Stimulated activated memory B cell treated with anti-CD40 and anti-IgM and Interleukin-4, amounts not matched to agents 10 μg/mL and 1 μg/mL and 100 μg/mL, for 72 hours (primary cell): ENCODE measurements around the gene MRTFA.

Experiments
- ATAC-seq: fragments of 150-1000 bp; cut with Tn5 transposase; 2 replicates; pipeline ENCODE4 v1.10.0; 2021
- H3K27ac Mint-ChIP-seq: one replicate; pipeline ENCODE4 v1.8.0; 2022; ENCODE audit warnings: mild to moderate bottlenecking, mixed read lengths
- H3K27me3 Mint-ChIP-seq: one replicate; pipeline ENCODE4 v1.8.0; 2022; ENCODE audit warnings: mixed read lengths
- H3K36me3 Mint-ChIP-seq: one replicate; pipeline ENCODE4 v1.8.0; 2022; ENCODE audit warnings: mixed read lengths
- H3K4me1 Mint-ChIP-seq: one replicate; pipeline ENCODE4 v1.8.0; 2022; ENCODE audit warnings: mixed read lengths
- H3K4me3 Mint-ChIP-seq: one replicate; pipeline ENCODE4 v1.8.0; 2022; ENCODE audit warnings: mild to moderate bottlenecking, moderate library complexity, mixed read lengths
- H3K9me3 Mint-ChIP-seq: one replicate; pipeline ENCODE4 v1.8.0; 2022; ENCODE audit warnings: mixed read lengths

MRTFA gene

DNA sequence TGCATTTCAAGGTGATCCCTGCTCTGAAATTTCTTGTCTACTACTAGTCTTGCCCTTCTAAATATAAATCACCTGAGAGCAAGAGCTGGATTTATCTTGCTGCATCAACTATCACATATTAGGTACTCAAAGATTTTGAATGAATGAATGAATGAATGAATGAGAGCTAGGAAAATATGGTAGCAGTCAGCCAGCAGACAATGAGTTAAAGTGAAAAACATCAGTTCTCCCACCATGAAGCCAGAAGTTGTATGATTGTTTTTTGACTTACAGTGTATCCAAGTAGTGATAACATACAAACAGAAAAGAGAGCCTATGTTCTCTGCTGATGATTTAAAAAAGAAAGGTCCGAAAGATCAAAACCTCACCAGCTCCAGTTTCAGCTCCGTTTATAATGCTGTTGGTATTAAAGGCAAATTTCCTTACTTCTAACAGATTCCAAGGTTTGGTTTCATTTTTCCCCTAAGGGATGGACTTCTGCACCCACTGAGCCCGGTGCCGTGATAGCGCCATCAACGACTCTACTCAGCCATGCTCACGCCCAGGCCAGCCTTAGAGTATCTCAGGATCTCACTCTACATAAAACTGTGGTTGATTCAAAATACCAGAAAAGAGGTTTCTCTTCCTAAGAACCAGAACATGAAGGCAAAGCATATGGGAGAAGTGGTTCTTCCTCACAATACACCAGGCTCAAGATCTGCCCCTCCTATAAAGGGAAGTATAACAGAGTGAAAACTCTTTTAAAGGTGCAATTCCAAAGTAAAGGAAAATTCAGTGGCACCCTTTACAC, 174.1 kb downstream of the MRTFA start:
- H3K4me3 Mint-ChIP-seq, result peak overlapping the region; percentile 95
- peak; percentile 68 for ATAC-seq
- H3K9me3 Mint-ChIP-seq, result no peaks in the 10 kb centered on the region
- H3K4me1 Mint-ChIP-seq, result peaks cover 63% of the 10 kb centered on the region
- H3K27ac Mint-ChIP-seq, result peak overlapping the region; percentile 99
- H3K27me3 Mint-ChIP-seq, result no peaks in the 10 kb centered on the region
- H3K36me3 Mint-ChIP-seq, result peaks cover 32% of the 10 kb centered on the region

GRCh38 chr22:40453671-40454070, 182.8 kb downstream of the MRTFA start:
- peak overlapping the region; percentile 35 for H3K27ac Mint-ChIP-seq
- no peaks in the 10 kb centered on the region for H3K27me3 Mint-ChIP-seq
- no peaks in the 10 kb centered on the region for H3K9me3 Mint-ChIP-seq
- no peak for ATAC-seq
- H3K4me3 Mint-ChIP-seq, result no peak overlapping the region
- H3K36me3 Mint-ChIP-seq, result peaks cover 38% of the 10 kb centered on the region
- H3K4me1 Mint-ChIP-seq, result peaks cover 54% of the 10 kb centered on the region

GRCh38 chr22:40452730-40453487, 183.6 kb downstream of the MRTFA start:
- peaks cover 51% of the 10 kb centered on the region for H3K4me1 Mint-ChIP-seq
- H3K9me3 Mint-ChIP-seq, result no peaks in the 10 kb centered on the region
- ATAC-seq, result no peak
- H3K36me3 Mint-ChIP-seq, result peaks cover 30% of the 10 kb centered on the region
- H3K4me3 Mint-ChIP-seq, result no peak overlapping the region
- no peaks in the 10 kb centered on the region for H3K27me3 Mint-ChIP-seq
- H3K27ac Mint-ChIP-seq, result peak overlapping the region; percentile 35

DNA sequence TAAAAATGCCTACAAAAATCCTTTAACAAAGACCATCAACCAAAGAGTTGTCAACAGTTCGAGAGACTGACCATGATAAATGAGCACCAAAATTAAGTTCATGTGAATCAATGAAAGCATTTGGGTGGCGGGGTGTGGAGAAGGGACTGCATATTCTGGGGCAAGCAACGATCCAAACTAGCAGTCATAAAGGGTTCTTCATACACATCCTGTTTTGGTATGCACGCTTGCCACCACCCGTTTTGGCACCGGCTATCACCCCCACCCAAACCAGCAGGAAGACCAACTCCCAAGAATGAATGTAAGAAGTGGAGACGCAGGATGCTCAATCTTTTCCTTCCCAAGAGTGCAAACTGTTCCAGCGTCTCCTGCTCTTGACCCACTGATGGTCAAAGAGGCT, 185.3 kb downstream of the MRTFA start:
- Mint-ChIP-seq H3K27me3 (no peaks in the 10 kb centered on the region), H3K4me1 (peaks cover 57% of the 10 kb centered on the region), H3K9me3 (no peaks in the 10 kb centered on the region), H3K4me3 (peak overlapping the region; percentile 7), H3K36me3 (peaks cover 34% of the 10 kb centered on the region), H3K27ac (no peak overlapping the region)
- ATAC-seq, result no peak

GRCh38 chr22:40450616-40451015, 185.9 kb downstream of the MRTFA start:
- H3K27me3 Mint-ChIP-seq, result no peaks in the 10 kb centered on the region
- no peaks in the 10 kb centered on the region for H3K9me3 Mint-ChIP-seq
- H3K4me1 Mint-ChIP-seq, result peaks cover 63% of the 10 kb centered on the region
- no peak overlapping the region for H3K27ac Mint-ChIP-seq
- no peak overlapping the region for H3K4me3 Mint-ChIP-seq
- no peak for ATAC-seq
- H3K36me3 Mint-ChIP-seq, result peaks cover 40% of the 10 kb centered on the region

DNA sequence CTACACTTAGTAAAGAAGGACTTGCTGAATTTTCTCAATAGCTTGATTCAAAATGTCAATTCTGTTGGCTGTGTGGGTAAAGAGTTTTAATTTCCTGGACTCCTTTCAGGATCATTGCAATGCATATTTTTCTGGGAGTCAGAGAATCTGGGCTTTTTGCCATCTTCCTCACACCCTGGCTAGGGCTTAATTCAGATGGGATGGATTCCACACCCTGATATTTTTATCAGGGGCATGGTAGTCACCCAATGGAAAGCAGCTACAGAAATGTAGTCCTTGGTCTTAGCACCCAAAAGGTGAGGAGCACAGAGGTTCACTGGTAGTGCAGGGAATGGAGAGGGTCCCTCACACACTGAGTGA, 186.9 kb downstream of the MRTFA start:
- no peak for ATAC-seq
- H3K36me3 Mint-ChIP-seq, result peaks cover 50% of the 10 kb centered on the region
- H3K27me3 Mint-ChIP-seq, result no peaks in the 10 kb centered on the region
- H3K27ac Mint-ChIP-seq, result no peak overlapping the region
- H3K4me1 Mint-ChIP-seq, result peaks cover 71% of the 10 kb centered on the region
- H3K9me3 Mint-ChIP-seq, result no peaks in the 10 kb centered on the region
- no peak overlapping the region for H3K4me3 Mint-ChIP-seq

DNA sequence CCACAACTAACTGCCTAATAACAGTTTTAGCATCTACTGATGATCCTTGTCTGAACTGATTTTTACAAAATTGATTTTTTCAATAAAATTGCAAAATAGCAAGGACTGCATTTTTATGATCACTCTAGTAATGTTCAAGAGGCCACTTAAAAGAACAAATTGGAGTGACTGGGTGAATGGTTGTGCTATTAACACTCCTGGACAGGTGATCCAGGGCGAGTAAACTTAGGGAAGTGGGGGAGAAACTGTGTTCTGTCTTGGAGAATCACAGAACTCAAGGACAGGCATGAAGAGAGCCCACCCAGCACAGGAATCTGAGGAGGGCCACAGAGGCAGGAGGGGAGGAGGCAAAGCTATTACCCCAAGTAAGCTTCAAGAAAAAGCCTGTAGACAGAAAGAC, 190.3 kb downstream of the MRTFA start:
- Mint-ChIP-seq H3K36me3 (peaks cover 46% of the 10 kb centered on the region), H3K27ac (peak overlapping the region; percentile 65), H3K9me3 (no peaks in the 10 kb centered on the region), H3K27me3 (no peaks in the 10 kb centered on the region), H3K4me3 (no peak overlapping the region), H3K4me1 (peaks cover 78% of the 10 kb centered on the region)
- ATAC-seq, result no peak

- Mint-ChIP-seq H3K27ac (peak overlapping the region; percentile 65), H3K4me3 (no peak overlapping the region), H3K27me3 (no peaks in the 10 kb centered on the region), H3K9me3 (no peaks in the 10 kb centered on the region), H3K4me1 (peaks cover 85% of the 10 kb centered on the region), H3K36me3 (peaks cover 52% of the 10 kb centered on the region)
- ATAC-seq, result no peak
These were observed 192.2 kb downstream of the MRTFA start for GRCh38 chr22:40444178-40444831.

- H3K9me3 Mint-ChIP-seq, result no peaks in the 10 kb centered on the region
These were observed 192.8 kb downstream of the MRTFA start for GRCh38 chr22:40443732-40444131.

GRCh38 chr22:40441761-40442390, 194.6 kb downstream of the MRTFA start:
- ATAC-seq, result no peak
- Mint-ChIP-seq H3K4me1 (peaks cover 88% of the 10 kb centered on the region), H3K36me3 (peaks cover 47% of the 10 kb centered on the region), H3K9me3 (no peaks in the 10 kb centered on the region), H3K4me3 (no peak overlapping the region), H3K27me3 (no peaks in the 10 kb centered on the region), H3K27ac (no peak overlapping the region)

More at GRCh38 chr22:40443732-40444131, 192.8 kb downstream of the MRTFA start:
- Mint-ChIP-seq H3K4me1 (peaks cover 85% of the 10 kb centered on the region), H3K36me3 (peaks cover 52% of the 10 kb centered on the region), H3K27ac (peak overlapping the region; percentile 65), H3K4me3 (no peak overlapping the region), H3K27me3 (no peaks in the 10 kb centered on the region)
- peak; percentile 43 for ATAC-seq

- H3K4me3 Mint-ChIP-seq, result peak overlapping the region; percentile 69
- peaks cover 18% of the 10 kb centered on the region for H3K36me3 Mint-ChIP-seq
- H3K27me3 Mint-ChIP-seq, result no peaks in the 10 kb centered on the region
- H3K9me3 Mint-ChIP-seq, result no peaks in the 10 kb centered on the region
- H3K4me1 Mint-ChIP-seq, result peaks cover 91% of the 10 kb centered on the region
- H3K27ac Mint-ChIP-seq, result peak overlapping the region; percentile 76
- ATAC-seq, result peak; percentile 93
These were observed 199.8 kb downstream of the MRTFA start for GRCh38 chr22:40436505-40437431.

GRCh38 chr22:40434745-40435144, 201.8 kb downstream of the MRTFA start:
- H3K4me1 Mint-ChIP-seq, result peaks cover 82% of the 10 kb centered on the region
- peaks cover 23% of the 10 kb centered on the region for H3K36me3 Mint-ChIP-seq
- no peak for ATAC-seq
- H3K9me3 Mint-ChIP-seq, result no peaks in the 10 kb centered on the region
- peak overlapping the region; percentile 69 for H3K4me3 Mint-ChIP-seq
- H3K27ac Mint-ChIP-seq, result peak overlapping the region; percentile 76
- no peaks in the 10 kb centered on the region for H3K27me3 Mint-ChIP-seq

DNA sequence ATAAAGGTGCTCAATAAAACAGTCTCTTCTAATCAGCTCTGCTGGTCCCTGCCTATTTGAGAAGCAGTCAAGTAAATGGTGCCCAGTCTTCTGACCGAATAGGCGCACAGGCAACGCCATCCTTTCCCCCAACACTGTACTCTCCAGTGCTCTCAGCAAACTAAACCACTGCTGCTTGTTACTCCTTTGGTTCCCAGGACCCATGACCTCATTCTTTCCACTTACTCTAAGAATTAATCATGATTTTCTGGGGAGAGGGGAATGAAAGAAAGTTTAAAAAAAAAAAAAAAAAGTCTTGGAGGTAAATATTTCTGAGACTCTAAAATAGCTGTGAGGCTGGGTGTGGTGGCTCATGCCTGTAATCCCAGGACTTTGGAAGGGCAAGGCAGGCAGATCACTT, 202.4 kb downstream of the MRTFA start:
- Mint-ChIP-seq H3K36me3 (peaks cover 29% of the 10 kb centered on the region), H3K9me3 (no peaks in the 10 kb centered on the region), H3K27me3 (no peaks in the 10 kb centered on the region), H3K4me3 (no peak overlapping the region), H3K27ac (peak overlapping the region; percentile 76), H3K4me1 (peaks cover 82% of the 10 kb centered on the region)
- no peak for ATAC-seq

DNA sequence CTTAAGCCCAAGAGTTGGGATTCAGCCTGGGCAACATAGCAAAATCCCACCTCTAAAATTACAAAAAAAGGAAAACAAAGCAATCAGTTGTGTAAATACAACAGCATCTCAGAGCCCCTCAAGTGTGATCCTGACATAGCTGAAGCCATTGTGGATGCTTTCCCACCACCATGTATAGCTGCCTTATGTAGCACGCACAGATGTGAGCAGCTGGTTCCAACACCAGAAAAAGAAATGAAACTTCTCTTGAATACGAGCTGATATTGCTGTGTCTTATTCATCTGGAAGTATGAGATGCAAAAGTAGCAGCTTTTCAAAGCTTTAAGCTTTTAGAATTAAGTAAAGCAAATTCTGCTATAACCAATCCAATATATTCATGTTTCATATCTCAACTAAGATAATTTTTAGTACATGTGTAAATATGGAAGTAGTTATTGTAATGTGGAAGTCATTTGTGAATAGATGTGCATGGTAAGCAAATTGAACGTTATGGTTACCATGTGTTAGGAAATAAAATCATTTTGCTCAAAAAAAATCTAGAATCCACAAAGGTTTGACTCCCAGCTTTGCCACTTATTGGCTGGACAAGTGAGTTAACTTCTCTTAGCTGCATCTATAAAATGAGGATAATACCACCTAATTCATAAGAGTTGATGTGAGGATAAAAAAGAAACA, 203.0 kb downstream of the MRTFA start:
- Mint-ChIP-seq H3K27me3 (no peaks in the 10 kb centered on the region), H3K4me1 (peaks cover 82% of the 10 kb centered on the region), H3K4me3 (no peak overlapping the region), H3K27ac (peak overlapping the region; percentile 76), H3K9me3 (no peaks in the 10 kb centered on the region), H3K36me3 (peaks cover 35% of the 10 kb centered on the region)
- ATAC-seq, result no peak
